Spleen (tissue), 7 donors: ENCODE data around the gene KMT2E.

Experiments used
- POLR2A ChIP-seq, 3 donors: fragments of 450-650 bp; IDR thresholded peaks; one replicate each; pipeline ENCODE4 v1.5.1; 2017; ENCODE audit warnings: antibody characterized with exemption in 3 of 3, mild to moderate bottlenecking in 1 of 3
- POLR2AphosphoS5 ChIP-seq, 3 donors: sonication (generic); formaldehyde crosslinking; IDR thresholded peaks; one replicate each; pipeline ENCODE4 v1.5.1; 2017; ENCODE audit warnings: antibody characterized with exemption in 3 of 3
- TF ChIP-seq, protein P1 (sequence below), 11 experiments: fragments of 200-600 bp in 7 of 11; fragments of 450-650 bp in 4 of 11; sonication (generic) in 4 of 11; IDR thresholded peaks in 8 of 11; conservative IDR thresholded peaks in 3 of 11; 1 replicate in 7 of 11; 2 replicates in 4 of 11; pipeline versions ENCODE4 v1.4.0 to v1.8.0; 2016 to 2021; ENCODE audit warnings: antibody characterized with exemption in 11 of 11, inconsistent platforms in 4 of 11, mild to moderate bottlenecking in 1 of 11
- donor health status: DM: no; HTN: no; CAD: no; lungs with moderate emphysema.
- donor health status: DM: no; HTN: no; CAD: no.
- donor health status: DM: no; HTN: no; CAD: no.

DNA sequence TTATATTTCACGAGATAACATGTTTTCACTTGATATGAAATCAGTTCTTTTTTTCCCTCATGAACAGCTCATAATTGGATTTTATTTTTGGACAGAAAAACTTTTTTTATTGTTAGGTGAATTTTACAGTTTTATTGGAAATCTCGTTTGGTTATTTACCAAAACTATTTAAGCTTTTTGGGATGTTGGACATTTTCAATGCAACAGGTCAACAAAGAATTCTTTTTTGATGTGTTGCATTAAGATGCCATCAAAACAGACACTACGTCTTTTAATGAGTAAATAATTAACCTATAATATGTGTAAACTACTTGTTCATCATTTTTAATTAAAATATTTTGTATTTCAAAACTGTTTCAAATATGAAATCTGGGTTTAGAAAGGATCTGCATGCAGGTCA is 5.3 kb downstream of the KMT2E start:
- TF ChIP-seq, protein P1, sequence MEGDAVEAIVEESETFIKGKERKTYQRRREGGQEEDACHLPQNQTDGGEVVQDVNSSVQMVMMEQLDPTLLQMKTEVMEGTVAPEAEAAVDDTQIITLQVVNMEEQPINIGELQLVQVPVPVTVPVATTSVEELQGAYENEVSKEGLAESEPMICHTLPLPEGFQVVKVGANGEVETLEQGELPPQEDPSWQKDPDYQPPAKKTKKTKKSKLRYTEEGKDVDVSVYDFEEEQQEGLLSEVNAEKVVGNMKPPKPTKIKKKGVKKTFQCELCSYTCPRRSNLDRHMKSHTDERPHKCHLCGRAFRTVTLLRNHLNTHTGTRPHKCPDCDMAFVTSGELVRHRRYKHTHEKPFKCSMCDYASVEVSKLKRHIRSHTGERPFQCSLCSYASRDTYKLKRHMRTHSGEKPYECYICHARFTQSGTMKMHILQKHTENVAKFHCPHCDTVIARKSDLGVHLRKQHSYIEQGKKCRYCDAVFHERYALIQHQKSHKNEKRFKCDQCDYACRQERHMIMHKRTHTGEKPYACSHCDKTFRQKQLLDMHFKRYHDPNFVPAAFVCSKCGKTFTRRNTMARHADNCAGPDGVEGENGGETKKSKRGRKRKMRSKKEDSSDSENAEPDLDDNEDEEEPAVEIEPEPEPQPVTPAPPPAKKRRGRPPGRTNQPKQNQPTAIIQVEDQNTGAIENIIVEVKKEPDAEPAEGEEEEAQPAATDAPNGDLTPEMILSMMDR (IDR thresholded peaks at IDR 0.05 in 8 of 11, conservative IDR thresholded peaks at IDR 0.05 in 3 of 11): no peak
- TF ChIP-seq POLR2A (IDR thresholded peaks at IDR 0.05): no peak
- no peak for TF ChIP-seq POLR2AphosphoS5 (IDR thresholded peaks at IDR 0.05)
